Aorta (tissue), 5 donors: ENCODE measurements around the gene ZNF385B. TPM values are rescaled to one million over a fixed set of nuclear protein-coding genes. Genes with fewer than 3 reads are reported as not detected.

Experiments used
- ATAC-seq: fragments of 200-7000 bp; cut with Tn5 transposase; one replicate; pipeline ENCODE4 v1.9.1; 2022; ENCODE audit warnings: moderate library complexity; ENCODE audit not compliant: low FRiP score
- DNase-seq, 2 donors: peaks; one replicate each; pipeline ENCODE4 v3.0.0-alpha.2; 2020
- H3K27ac ChIP-seq, 2 donors: one replicate each; pipeline ENCODE4 v1.5.1; 2013; ENCODE audit warnings: low read length in 2 of 2, mild to moderate bottlenecking in 2 of 2, moderate library complexity in 2 of 2, control low read depth in 1 of 2, inconsistent platforms in 1 of 2, low read depth in 1 of 2
- H3K27me3 ChIP-seq, 2 donors: one replicate each; pipeline ENCODE4 v1.6.1; 2013; ENCODE audit warnings: control low read depth in 1 of 2, low read length in 1 of 2, mild to moderate bottlenecking in 1 of 2, moderate library complexity in 1 of 2; ENCODE audit not compliant: insufficient read depth in 2 of 2, control insufficient read depth in 1 of 2
- H3K36me3 ChIP-seq, 2 donors: one replicate each; pipeline ENCODE4 v1.6.1; 2013; ENCODE audit warnings: control low read depth in 1 of 2, low read length in 1 of 2, mild to moderate bottlenecking in 1 of 2; ENCODE audit not compliant: insufficient read depth in 2 of 2, control insufficient read depth in 1 of 2
- H3K4me1 ChIP-seq, 2 donors: one replicate each; pipeline ENCODE4 v1.6.1; 2013; ENCODE audit warnings: low read length in 2 of 2, control low read depth in 1 of 2, mild to moderate bottlenecking in 1 of 2, moderate library complexity in 1 of 2; ENCODE audit not compliant: insufficient read depth in 2 of 2, control insufficient read depth in 1 of 2
- H3K4me3 ChIP-seq, 2 donors: one replicate each; pipeline ENCODE4 v1.5.1; 2013; ENCODE audit warnings: low read length in 2 of 2, control low read depth in 1 of 2, mild to moderate bottlenecking in 1 of 2
- H3K9me3 ChIP-seq: one replicate; pipeline ENCODE4 v1.6.1; 2013; ENCODE audit warnings: mild to moderate bottlenecking, low read length; ENCODE audit not compliant: control insufficient read depth
- WGBS, 2 donors: extraction: QIAGEN DNeasy Blood & Tissue Kit; methylation state at CpG; one replicate each; pipeline ENCODE4 v1.1.7; 2013; 5-methylcytosine and 5-hydroxymethylcytosine counted together
- intact Hi-C, 2 donors: fragments of 100-400 bp; cut with DNase I; formaldehyde crosslinking; loops; one replicate each; pipeline versions ENCODE4 v1.14.2 to v1.15.0; 2022
- polyA plus RNA-seq, 2 donors: library from polyadenylated mRNA; stranded (reverse); fragments of 200-250 nt; gene quantifications; one replicate each; pipeline ENCODE4 v1.2.3, GENCODE V29; 2013
- total RNA-seq, 2 donors: library from RNA; stranded (reverse); fragmentation: NEBNext Ultra II Directional; extraction: Animal tissue kit (Norgen Biotek cat#: 25700); gene quantifications; one replicate each; pipeline ENCODE4 v1.2.1, GENCODE V29; 2021
- donor health status: healthy with polysubstance abuse.
- donor health status: Bipolar disorder and iron deficiency.
- donor health status: DM: no; HTN: no; CAD: no.
- donor health status: DM: no; HTN: no; CAD: no.
- donor health status: DM: yes; HTN: yes; CAD: no.

ZNF385B gene
- total and polyA plus RNA-seq, 4 donors, result 3.3 to 4.6 (median 4.0) TPM; not detected in 1

- DNase-seq, result no peak
- no peaks in the 10 kb centered on the region for H3K4me1 ChIP-seq
- no peak for ATAC-seq
- WGBS, 2 donors, result 50 to 52% methylated on average over 2 of the region's 2 CpGs
- H3K27me3 ChIP-seq, result no peaks in the 10 kb centered on the region
- intact Hi-C loops, result no loop called here
- no peak overlapping the region for H3K4me3 ChIP-seq
- H3K9me3 ChIP-seq, result no peaks in the 10 kb centered on the region
- H3K36me3 ChIP-seq, result no peaks in the 10 kb centered on the region
- no peak overlapping the region for H3K27ac ChIP-seq
Measured at GRCh38 chr2:179802051-179802882, 59.1 kb downstream of the ZNF385B start.

DNA sequence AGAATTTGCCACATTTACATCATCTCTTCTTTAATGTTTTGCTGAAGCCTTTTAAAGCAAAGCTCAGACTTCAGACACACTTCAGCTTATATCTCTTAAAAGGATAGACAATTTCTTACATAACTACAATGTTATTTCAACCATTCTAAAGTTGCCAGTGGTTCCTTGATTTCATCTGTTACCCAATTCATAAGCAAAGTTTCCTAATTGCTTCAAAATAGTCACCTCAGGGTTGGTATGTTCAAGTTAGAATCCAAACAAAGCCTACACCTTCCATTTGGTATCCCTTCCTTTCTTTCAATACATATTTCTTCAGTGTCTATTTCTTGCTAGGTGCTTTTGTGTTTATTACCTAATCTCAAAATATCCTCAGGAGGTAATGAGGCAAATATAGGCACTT is 60.6 kb downstream of the ZNF385B start:
- no peak for DNase-seq
- intact Hi-C loops, result no loop called here

GRCh38 chr2:179796213-179797007 is 65.0 kb downstream of the ZNF385B start:
- Histone ChIP-seq H3K4me3 (no peak overlapping the region), H3K27me3 (no peaks in the 10 kb centered on the region), H3K36me3 (no peaks in the 10 kb centered on the region), H3K27ac (no peak overlapping the region), H3K4me1 (no peaks in the 10 kb centered on the region), H3K9me3 (no peaks in the 10 kb centered on the region)
- intact Hi-C loops, result no loop called here
- ATAC-seq, result no peak
- WGBS, 2 donors, result 79 to 82% methylated on average over 5 of the region's 5 CpGs
- DNase-seq, result no peak

More for the DNA sequence above, 60.6 kb downstream of the ZNF385B start:
- Histone ChIP-seq H3K27me3 (no peaks in the 10 kb centered on the region), H3K36me3 (no peaks in the 10 kb centered on the region), H3K9me3 (no peaks in the 10 kb centered on the region), H3K4me1 (no peaks in the 10 kb centered on the region), H3K4me3 (no peak overlapping the region), H3K27ac (no peak overlapping the region)
- no peak for ATAC-seq

DNA sequence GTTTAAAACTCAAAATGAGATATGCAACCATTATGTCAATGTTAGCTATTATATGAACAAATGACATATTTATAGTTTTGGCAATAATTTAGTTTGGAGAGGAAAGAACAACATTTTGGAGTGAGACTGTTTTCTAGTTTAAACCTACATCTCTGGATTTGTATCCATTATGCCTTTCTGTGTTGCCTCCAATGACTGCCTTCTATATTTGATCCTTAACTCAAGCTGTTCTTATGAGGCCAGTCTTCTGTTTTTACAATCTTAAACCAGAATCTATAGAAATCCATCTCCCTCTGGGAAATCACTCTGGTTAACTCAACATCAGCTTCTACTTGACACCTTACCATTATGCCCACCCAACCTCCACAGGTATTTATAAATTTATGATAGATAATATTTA is 67.5 kb downstream of the ZNF385B start:
- Histone ChIP-seq H3K27ac (no peak overlapping the region), H3K36me3 (no peaks in the 10 kb centered on the region), H3K9me3 (no peaks in the 10 kb centered on the region), H3K27me3 (no peaks in the 10 kb centered on the region), H3K4me3 (no peak overlapping the region), H3K4me1 (no peaks in the 10 kb centered on the region)
- DNase-seq, result no peak
- intact Hi-C loops, result no loop called here
- no peak for ATAC-seq

DNA sequence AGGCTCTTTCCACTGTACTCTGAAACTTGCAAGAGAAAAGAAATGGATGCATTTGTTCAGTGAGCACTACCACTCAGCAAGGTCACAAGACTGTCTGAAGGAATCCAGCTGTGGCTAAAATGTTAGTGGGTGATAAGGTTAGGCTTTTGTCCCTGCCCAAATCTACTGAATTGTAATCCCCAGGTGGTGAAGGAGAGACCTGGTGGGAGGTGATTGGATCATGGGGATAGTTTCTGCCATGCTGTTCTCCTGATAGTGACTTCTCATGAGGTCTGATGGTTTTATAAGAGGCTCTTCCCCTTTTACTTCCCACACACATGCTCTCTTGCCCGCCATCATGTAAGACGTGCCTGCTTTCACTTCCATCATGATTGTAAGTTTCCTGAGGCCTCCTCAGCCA is 68.2 kb downstream of the ZNF385B start:
- no peak overlapping the region for H3K27ac ChIP-seq
- no peak for DNase-seq
- H3K27me3 ChIP-seq, result no peaks in the 10 kb centered on the region
- no peaks in the 10 kb centered on the region for H3K36me3 ChIP-seq
- intact Hi-C loops, result no loop called here
- no peaks in the 10 kb centered on the region for H3K4me1 ChIP-seq
- ATAC-seq, result no peak
- H3K9me3 ChIP-seq, result no peaks in the 10 kb centered on the region
- no peak overlapping the region for H3K4me3 ChIP-seq
- 95 to 98% methylated on average over 2 of the region's 2 CpGs for WGBS, 2 donors

- Histone ChIP-seq H3K4me1 (no peaks in the 10 kb centered on the region), H3K27me3 (no peaks in the 10 kb centered on the region), H3K27ac (no peak overlapping the region), H3K9me3 (no peaks in the 10 kb centered on the region), H3K36me3 (no peaks in the 10 kb centered on the region), H3K4me3 (no peak overlapping the region)
- 86 to 92% methylated on average over 3 of the region's 3 CpGs for WGBS, 2 donors
- DNase-seq (no peak), ATAC-seq (no peak)
- intact Hi-C loops, result no loop called here
Measured at GRCh38 chr2:179790235-179791217, 70.9 kb downstream of the ZNF385B start.

- H3K9me3 ChIP-seq, result no peaks in the 10 kb centered on the region
- 94% methylated on average over 3 of the region's 3 CpGs for whole genome bisulfite sequencing, 2 donors
Measured at GRCh38 chr2:179788104-179788503, 73.3 kb downstream of the ZNF385B start.

GRCh38 chr2:179787601-179788000 is 73.8 kb downstream of the ZNF385B start:
- no peak for DNase-seq
- intact Hi-C loops, result no loop called here
- H3K27ac ChIP-seq, result no peak overlapping the region
- ATAC-seq, result no peak
- H3K4me3 ChIP-seq, result no peak overlapping the region
- 60 to 67% methylated on average over 2 of the region's 2 CpGs for WGBS, 2 donors
- no peaks in the 10 kb centered on the region for H3K36me3 ChIP-seq
- H3K27me3 ChIP-seq, result no peaks in the 10 kb centered on the region
- no peaks in the 10 kb centered on the region for H3K9me3 ChIP-seq
- H3K4me1 ChIP-seq, result no peaks in the 10 kb centered on the region

More at GRCh38 chr2:179788104-179788503, 73.3 kb downstream of the ZNF385B start:
- no peak for DNase-seq
- Histone ChIP-seq H3K27me3 (no peaks in the 10 kb centered on the region), H3K27ac (no peak overlapping the region), H3K36me3 (no peaks in the 10 kb centered on the region), H3K4me3 (no peak overlapping the region), H3K4me1 (no peaks in the 10 kb centered on the region)
- intact Hi-C loops, result no loop called here
- ATAC-seq, result no peak
